NAMALWA (cell line): ENCODE measurements around the gene MLKL.
"Not testable (repeated sequence)": the region's sequence is repeated elsewhere in the genome, so short reads cannot be mapped to it uniquely, and the experiment has no call there.

Experiments used
- DNase-seq: peaks from one replicate; pipeline ENCODE4 v3.0.0-alpha.2; 2015; ENCODE audit warnings: low spot score

The MLKL gene

GRCh38 chr16:74699666-74700065, 996 bp downstream of the MLKL start:
- DNase-seq = peak; percentile 34

DNA sequence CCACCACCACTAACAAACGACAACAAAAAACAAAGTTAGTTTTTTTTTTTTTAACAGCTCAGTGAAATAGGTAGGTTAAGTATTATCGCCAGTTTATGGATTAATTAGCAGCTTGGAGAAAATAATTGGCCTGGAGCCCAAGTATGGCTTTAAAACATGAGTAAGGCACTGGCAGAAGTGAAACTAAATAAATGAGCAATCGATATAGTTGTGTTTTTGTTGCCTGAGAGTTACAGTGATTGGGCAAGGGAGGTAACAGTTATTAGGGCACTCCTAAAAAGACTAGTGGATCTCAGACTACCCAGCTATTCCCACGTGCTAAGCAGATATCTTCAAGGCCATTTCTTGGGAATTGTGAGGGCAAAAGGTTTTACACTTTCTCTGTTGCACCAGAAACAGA, 2.4 kb downstream of the MLKL start:
- no peak for DNase-seq

GRCh38 chr16:74695450-74696422, 4.9 kb downstream of the MLKL start:
- DNase-seq = peak; percentile 95

DNA sequence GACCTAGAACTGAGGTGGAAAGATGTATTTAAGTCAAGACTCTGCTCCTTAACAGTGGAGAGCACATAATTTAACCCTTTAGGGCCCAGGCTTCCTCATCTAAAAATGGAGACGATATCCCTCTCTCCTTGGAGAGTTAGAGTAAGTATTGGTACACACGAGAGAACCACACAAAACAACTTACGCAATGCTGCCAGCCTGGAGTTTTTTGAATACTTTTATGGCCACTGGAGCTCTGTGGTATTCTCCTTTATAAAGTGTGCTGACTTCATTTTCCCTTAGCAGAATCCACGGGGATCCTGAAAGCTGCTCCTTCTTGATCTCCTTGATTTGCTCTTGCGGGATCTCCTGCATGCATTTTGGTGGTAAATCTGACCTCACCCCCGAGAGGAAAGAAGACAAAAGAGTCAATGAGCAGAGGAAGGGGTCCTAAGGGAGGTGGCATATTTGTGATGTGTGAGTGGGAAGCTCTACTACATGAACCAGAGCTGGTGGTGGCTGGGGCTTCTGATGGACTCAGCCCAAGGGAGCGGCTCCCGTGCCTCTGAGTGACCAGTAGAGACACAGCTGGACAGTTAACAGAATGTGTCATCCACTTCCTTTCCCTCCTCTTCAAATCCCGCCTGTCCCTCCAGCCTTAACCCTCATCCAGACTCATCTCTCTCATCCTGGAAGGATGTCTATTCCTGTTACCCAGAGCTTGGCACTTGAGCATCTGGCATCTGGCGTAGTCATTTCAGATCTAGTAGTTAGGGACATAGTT, 9.4 kb downstream of the MLKL start:
- no peak for DNase-seq

- DNase-seq = no peak
Measured at GRCh38 chr16:74682556-74682955, 18.1 kb downstream of the MLKL start.

DNA sequence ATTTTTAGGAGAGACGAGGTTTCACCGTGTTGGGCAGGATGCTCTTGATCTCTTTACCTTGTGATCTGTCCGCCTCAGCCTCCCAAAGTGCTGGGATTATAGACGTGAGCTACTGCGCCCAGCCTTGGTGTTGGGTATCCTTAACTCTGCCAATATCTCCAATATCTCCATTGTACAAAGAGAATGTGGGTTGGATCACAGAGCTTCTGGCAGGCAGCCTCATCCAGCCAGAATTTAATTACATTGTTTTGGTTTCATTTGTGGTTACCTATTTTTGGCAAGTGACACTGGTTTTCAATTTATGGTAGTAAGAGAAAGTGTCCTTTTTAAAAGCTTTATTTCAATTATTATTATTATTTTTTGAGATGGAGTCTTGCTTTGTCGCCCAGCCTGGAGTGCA, 20.0 kb downstream of the MLKL start:
- no peak for DNase-seq

DNA sequence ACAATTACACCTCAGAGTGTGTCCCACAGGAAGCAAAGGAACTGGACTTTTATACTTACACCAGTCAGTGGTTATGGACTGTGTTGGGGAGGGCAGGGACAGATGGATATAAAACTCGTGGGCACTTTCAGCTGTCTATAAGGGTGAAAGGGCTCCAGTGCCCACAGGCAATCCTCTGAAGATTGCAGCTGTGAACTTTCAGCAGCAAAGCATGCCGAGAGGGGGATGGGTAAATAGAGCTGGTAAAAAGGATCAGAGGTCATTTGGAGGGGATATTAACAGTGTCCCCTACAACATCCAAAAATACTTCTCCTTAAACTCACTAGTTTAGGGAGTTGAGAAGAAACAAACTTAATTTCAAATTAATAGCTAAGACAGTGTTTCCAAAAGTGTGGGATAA, 20.7 kb downstream of the MLKL start:
- DNase-seq = no peak

- DNase-seq = no peak
Measured at GRCh38 chr16:74677868-74678267, 22.8 kb downstream of the MLKL start.

DNA sequence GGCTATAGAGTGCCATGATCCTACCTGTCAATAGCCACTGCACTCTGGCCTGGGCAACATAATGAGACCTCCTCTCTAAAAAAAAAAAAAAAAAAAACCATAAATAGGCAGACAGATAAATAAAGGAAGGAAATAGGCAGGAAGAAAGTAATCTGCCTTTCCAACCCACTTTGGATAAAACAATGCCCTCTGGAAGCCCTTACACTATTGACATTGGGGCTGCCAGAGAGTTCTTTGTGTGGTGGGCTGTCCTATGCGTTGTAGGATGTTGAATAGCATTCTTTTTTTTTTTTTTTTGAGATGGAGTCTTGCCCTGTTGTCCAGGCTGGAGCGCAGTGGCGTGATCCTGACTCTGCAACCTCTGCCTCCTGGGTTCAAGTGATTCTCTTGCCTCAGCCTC, 26.8 kb downstream of the MLKL start:
- DNase-seq = no peak

DNA sequence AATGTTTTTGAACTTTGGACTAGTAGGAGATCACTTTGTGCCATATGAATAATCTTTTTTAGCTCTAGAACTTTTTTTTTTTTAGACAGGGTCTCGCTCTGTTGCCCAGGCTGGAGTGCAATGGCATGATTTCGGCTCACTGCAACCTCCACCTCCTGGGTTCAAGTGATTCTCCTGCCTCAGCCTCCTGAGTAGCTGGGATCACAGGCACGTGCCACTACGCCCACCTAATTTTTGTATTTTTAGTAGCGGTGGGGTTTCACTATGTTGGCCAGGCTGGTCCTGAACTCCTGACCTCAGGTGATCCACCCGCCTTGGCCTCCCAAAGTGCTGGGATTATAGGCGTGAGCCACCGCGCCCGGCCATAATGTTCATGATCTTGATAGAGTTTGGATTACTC, 31.8 kb downstream of the MLKL start:
- DNase-seq = not testable (repeated sequence)

GRCh38 chr16:74667255-74667700, 33.4 kb downstream of the MLKL start:
- no peak for DNase-seq

- peak; percentile 99 for DNase-seq
Measured at GRCh38 chr16:74666425-74667254, 34.0 kb downstream of the MLKL start, which contains the start of gene RFWD3. Gene RFWD3, minus strand, starts transcription at chr16:74666877. Its CDS starts 5,428 bp downstream, at chr16:74661449.

DNA sequence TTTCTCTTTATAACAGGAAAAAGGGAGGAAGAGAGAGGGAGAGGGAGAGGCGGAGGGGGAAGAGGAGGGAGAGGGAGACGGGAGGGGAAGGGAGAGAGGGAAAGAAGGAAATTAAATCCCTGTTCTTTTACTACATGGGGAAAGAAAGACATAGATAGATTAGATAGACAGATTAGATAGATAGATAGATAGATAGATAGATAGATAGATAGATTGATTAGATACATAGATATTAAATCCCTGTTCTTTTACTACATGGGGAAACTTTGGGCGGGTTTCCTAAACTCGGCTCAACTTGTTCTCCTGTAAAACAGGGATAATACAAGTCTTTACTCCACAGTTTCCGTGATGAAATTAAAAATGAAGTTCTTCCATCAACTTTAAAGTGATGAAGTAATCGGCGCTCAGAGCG, 34.6 kb downstream of the MLKL start:
- DNase-seq = no peak

DNA sequence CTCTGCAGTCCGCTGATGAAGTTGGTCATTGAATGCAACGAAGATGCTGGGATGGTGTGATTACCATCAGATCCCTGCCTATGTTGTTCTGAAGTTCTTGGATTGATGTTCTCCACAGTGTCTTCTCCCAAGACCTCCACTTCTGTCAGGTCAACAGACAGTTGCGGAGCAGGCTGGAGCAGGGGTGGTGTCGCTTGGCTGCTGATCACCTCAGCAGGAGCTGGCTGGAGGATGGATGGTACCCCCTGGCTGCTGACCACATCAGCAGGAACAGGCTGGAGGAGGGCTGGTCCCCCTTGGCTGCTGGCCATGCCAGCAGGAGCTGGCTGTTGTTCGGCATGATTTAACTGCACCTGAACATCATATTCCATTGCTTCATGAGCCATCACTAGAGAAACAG, 39.6 kb downstream of the MLKL start:
- no peak for DNase-seq

DNA sequence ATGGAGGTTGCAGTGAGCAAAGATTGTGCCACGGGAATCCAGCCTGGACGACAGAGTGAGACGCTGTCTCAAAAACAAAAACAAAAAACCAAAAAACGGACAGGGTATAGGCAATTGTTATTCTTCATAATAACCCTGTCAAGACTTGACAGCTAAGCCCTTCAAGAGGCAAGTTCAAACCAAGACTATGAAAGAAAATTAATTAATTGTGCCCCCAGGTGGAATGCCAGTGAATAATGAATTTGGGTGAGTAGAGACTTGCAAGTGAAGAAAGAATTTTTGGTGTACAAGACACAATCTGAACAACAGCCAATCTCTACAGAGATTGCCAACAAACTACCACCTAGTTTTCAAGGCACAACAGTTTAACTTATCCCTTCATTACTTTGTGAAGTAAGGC, 40.3 kb downstream of the MLKL start:
- no peak for DNase-seq

- DNase-seq = no peak
Measured at GRCh38 chr16:74659041-74659440, 41.6 kb downstream of the MLKL start.

- no peak for DNase-seq
Measured at GRCh38 chr16:74657870-74658642, 42.6 kb downstream of the MLKL start.

- DNase-seq = no peak
Measured at GRCh38 chr16:74654536-74655050, 46.1 kb downstream of the MLKL start.

DNA sequence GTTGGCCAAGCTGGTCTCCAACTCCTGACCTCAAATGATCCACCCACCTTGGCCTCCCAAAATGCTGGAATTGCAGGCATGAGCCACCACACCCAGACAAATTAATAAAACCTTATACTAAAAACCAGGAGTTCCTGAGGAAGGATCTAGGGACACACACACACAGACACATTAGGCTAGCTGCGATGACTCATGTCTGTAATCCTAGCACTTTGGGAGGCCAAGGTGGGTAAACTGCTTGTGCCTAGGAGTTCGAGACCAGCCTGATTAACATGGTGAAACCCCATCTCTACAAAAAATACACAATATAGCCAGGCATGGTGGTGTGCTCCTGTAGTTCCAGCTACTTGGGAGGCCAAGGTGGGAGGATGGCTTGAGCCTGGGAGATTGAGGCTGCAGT, 47.8 kb downstream of the MLKL start:
- DNase-seq = not testable (repeated sequence)

GRCh38 chr16:74652249-74652648, 48.4 kb downstream of the MLKL start:
- DNase-seq = no peak

GRCh38 chr16:74651841-74652240, 48.8 kb downstream of the MLKL start:
- no peak for DNase-seq
